ENCODE results near the gene FAM53B. TPM values are rescaled to one million over a fixed set of nuclear protein-coding genes. Genes with fewer than 3 reads are reported as not detected.

The FAM53B gene
- total RNA-seq, 1 experiment from 2014 or later = 18.3 TPM

DNA sequence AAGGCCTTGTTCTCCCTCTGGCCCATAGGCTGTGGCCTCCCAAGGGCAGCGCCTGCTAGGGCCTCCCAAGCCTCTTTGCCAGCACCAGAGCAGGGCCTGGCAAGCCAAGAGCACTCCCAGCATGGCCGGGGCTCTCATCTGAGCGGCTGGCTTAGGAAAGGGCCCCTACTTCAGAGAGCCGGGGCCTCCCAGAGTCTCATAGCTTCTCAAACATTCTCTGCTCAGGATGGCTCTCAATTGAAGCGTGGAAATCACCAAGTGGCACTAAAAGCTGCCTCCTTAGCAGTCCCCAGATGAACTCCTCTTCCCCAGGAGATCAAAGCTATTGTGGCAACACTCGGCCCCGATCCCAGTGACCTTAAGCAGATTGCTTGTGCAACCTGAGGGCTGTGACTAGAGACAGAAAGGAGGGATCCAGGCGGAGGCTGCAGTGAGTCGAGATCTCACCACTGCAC is 69.4 kb downstream of the FAM53B start:
- TF ChIP-seq CTCF (conservative IDR thresholded peaks at IDR 0.05; ENCODE audit: low read depth, low read length) = no peak
- TF ChIP-seq EZH2 (IDR thresholded peaks at IDR 0.05; ENCODE audit: borderline replicate concordance, low read depth, low read length, poor library complexity, severe bottlenecking) = no peak
- CTCF ChIA-PET = no interaction called here
- BruUV-seq (replicated peaks) = no TSS peak
- no peaks in the 10 kb centered on the region for H3K36me3 ChIP-seq (ENCODE audit: insufficient read depth, low read length, poor library complexity, severe bottlenecking)
- no peak overlapping the region for H3K4me3 ChIP-seq (ENCODE audit: low read depth, low read length, poor library complexity, severe bottlenecking)
- no peak overlapping the region for H3K27ac ChIP-seq (ENCODE audit: low read depth, low read length, poor library complexity, severe bottlenecking)
- DNase-seq (ENCODE audit: low spot score) = no peak
- POLR2A ChIA-PET (ENCODE audit: low non-redundant PET) = no interaction called here
- H3K4me1 ChIP-seq (ENCODE audit: insufficient read depth, low read length, poor library complexity, severe bottlenecking) = peaks cover 16% of the 10 kb centered on the region
- no peaks in the 10 kb centered on the region for H3K27me3 ChIP-seq (replicated peaks; ENCODE audit: insufficient read depth, low read depth, low read length, poor library complexity)
- intact Hi-C loops (cut with micrococcal nuclease; ENCODE audit: unreplicated experiment) = no loop called here
- no peaks in the 10 kb centered on the region for H3K9me3 ChIP-seq (ENCODE audit: low read depth, low read length, poor library complexity, severe bottlenecking)

DNA sequence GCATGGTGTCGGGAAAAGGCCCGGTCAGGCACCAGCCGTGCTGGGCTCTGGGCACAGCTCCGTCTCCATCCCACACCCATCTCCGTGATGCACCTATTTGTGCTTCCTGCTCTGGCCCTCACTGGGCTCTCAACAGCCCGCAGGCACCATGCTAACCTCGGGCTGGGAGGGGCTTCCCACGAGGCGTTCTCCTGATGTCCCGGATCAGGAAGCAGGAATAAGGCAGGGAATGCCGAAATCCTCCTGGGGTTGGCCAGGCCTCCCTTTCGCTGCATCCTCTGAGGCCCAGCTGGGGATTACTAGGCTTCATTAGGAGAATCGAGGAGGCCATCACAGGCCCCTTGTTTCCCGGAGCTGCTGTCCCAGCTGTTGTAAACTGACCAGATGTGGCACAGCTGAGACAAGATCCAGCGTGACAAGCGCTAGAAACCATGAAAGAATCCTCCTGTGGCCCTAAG is 72.0 kb downstream of the FAM53B start:
- H3K27me3 ChIP-seq (replicated peaks; ENCODE audit: insufficient read depth, low read depth, low read length, poor library complexity) = no peaks in the 10 kb centered on the region
- no TSS peak for BruUV-seq (replicated peaks)
- intact Hi-C loops (cut with micrococcal nuclease; ENCODE audit: unreplicated experiment) = no loop called here
- TF ChIP-seq EZH2 (IDR thresholded peaks at IDR 0.05; ENCODE audit: borderline replicate concordance, low read depth, low read length, poor library complexity, severe bottlenecking) (no peak), CTCF (conservative IDR thresholded peaks at IDR 0.05; ENCODE audit: low read depth, low read length) (no peak)
- peaks cover 27% of the 10 kb centered on the region for H3K4me1 ChIP-seq (ENCODE audit: insufficient read depth, low read length, poor library complexity, severe bottlenecking)
- no peaks in the 10 kb centered on the region for H3K9me3 ChIP-seq (ENCODE audit: low read depth, low read length, poor library complexity, severe bottlenecking)
- peak overlapping the region; percentile 10 for H3K27ac ChIP-seq (ENCODE audit: low read depth, low read length, poor library complexity, severe bottlenecking)
- no peak overlapping the region for H3K4me3 ChIP-seq (ENCODE audit: low read depth, low read length, poor library complexity, severe bottlenecking)
- CTCF ChIA-PET = no interaction called here
- POLR2A ChIA-PET (ENCODE audit: low non-redundant PET) = no interaction called here
- DNase-seq (ENCODE audit: low spot score) = no peak
- no peaks in the 10 kb centered on the region for H3K36me3 ChIP-seq (ENCODE audit: insufficient read depth, low read length, poor library complexity, severe bottlenecking)

GRCh38 chr10:124671486-124672075 is 72.6 kb downstream of the FAM53B start:
- peak overlapping the region; percentile 10 for H3K27ac ChIP-seq (ENCODE audit: low read depth, low read length, poor library complexity, severe bottlenecking)
- intact Hi-C loops (cut with micrococcal nuclease; ENCODE audit: unreplicated experiment) = no loop called here
- BruUV-seq (replicated peaks) = no TSS peak
- H3K4me3 ChIP-seq (ENCODE audit: low read depth, low read length, poor library complexity, severe bottlenecking) = no peak overlapping the region
- DNase-seq (ENCODE audit: low spot score) = peak; percentile 53
- H3K4me1 ChIP-seq (ENCODE audit: insufficient read depth, low read length, poor library complexity, severe bottlenecking) = peaks cover 28% of the 10 kb centered on the region
- CTCF ChIA-PET = no interaction called here
- TF ChIP-seq EZH2 (IDR thresholded peaks at IDR 0.05; ENCODE audit: borderline replicate concordance, low read depth, low read length, poor library complexity, severe bottlenecking) = no peak
- TF ChIP-seq CTCF (conservative IDR thresholded peaks at IDR 0.05; ENCODE audit: low read depth, low read length) = peak; percentile 21; the same call in 1 of the 2 replicates
- no peaks in the 10 kb centered on the region for H3K27me3 ChIP-seq (replicated peaks; ENCODE audit: insufficient read depth, low read depth, low read length, poor library complexity)
- POLR2A ChIA-PET (ENCODE audit: low non-redundant PET) = interaction anchor here (0.5 kb wide), 1 partner anchor 36 kb away, joined by 3 read pairs; no protein-coding TSS in a partner anchor
- H3K36me3 ChIP-seq (ENCODE audit: insufficient read depth, low read length, poor library complexity, severe bottlenecking) = no peaks in the 10 kb centered on the region
- no peaks in the 10 kb centered on the region for H3K9me3 ChIP-seq (ENCODE audit: low read depth, low read length, poor library complexity, severe bottlenecking)

All from A673 (cell line).